HG03342 (cell line): Measurements from ENCODE around the gene MAP3K7CL.
"Not testable (repeated sequence)": the region's sequence is repeated elsewhere in the genome, so short reads cannot be mapped to it uniquely, and the experiment has no call there.

Experiments
- ATAC-seq: cut with Tn5 transposase; IDR thresholded peaks from one replicate; pipeline ENCODE4 v1.9.1; 2021; ENCODE audit warnings: mild to moderate bottlenecking, moderate library complexity; ENCODE audit not compliant: unreplicated experiment

Gene MAP3K7CL

GRCh38 chr21:29133241-29133640 is 2.8 kb downstream of the MAP3K7CL start:
- no peak for ATAC-seq

GRCh38 chr21:29133796-29134195 is 3.4 kb downstream of the MAP3K7CL start:
- ATAC-seq = no peak

- ATAC-seq = no peak
These were observed 5.0 kb downstream of the MAP3K7CL start for GRCh38 chr21:29135481-29135880.

DNA sequence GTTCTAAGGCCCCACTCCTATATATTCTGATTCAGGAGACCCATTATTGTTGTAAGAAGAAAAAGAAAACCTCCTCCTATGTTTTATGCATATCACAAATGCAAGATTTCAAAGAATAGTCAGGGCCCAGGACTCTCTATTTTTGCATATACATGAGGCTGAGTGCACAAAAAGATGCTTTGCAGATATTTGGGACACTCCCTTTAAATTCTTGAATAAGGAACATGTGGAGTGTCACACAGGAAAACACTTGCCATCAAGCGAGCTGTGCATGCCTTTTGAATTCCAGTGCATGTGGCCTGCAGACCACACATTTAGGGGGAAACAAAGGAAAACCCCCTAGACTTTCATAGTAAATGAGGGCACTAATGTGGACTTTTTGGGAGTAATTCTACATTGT is 5.6 kb downstream of the MAP3K7CL start:
- ATAC-seq = no peak

DNA sequence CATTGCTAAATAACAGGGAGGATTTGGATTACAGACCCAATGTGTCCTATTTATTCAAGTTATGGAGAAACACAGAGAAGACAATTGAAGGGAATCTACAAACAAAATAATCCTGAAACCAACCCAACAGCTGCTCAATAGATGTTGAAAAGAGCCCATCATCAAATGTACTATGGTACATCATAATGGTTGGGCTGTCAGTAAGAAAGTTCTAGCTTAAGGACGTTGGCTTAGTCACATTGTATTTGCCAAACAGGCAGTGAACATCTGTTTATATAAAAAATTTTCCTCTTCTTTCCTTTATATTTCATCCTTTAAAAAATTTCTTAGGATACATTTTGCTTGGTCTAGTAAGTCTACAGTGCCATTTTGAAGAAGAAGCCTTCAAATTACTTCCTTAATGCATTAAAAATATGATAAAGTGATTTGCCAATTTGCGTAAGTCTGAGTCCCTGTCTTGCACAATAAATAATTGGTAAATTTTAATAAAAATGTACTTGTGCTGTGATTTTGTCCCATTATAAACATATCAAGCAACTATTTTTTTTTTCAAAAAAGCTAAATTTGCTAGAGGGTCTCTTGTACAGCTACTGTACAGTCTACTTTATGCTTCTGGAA is 14.4 kb downstream of the MAP3K7CL start:
- no peak for ATAC-seq

DNA sequence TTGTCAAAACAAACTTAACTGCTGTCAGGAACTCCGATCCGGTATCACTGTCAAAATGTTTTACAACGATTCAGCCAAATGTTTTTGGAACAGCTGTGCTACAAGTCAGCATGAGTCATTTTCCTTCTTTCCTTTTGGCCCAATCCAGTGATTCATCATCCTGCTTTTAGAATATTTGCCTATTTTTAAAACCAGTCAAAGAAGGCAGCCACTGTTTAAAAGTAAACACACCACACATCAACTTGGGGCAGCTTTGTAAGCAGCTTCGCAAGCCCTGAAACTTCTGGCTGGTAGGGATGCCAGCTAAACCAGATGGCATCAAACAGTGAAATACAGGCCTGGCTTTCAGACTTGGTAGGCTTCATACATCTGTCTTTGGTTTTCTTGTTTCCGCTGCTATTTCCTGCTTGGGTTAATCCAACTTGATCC is 14.9 kb downstream of the MAP3K7CL start:
- no peak for ATAC-seq

GRCh38 chr21:29145852-29146453 is 15.5 kb downstream of the MAP3K7CL start:
- ATAC-seq = no peak

DNA sequence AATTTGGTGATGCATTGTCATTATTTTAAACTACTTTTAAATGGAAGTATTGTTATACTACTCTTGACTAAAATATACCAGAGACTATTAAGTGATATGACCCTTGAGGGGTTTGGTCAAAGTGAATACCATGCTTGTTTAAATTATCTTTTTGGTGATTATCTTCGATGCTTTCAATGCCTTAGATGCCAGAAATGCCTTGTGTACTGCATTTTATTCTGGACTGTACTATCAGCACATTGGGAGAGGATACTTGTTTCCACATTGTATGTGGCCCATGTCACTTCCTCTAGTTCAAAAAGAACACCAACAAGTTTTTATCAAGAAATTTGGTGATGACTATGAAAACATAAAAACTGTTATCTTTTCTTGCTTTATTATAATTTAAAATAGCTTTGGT is 16.3 kb downstream of the MAP3K7CL start:
- ATAC-seq = no peak

DNA sequence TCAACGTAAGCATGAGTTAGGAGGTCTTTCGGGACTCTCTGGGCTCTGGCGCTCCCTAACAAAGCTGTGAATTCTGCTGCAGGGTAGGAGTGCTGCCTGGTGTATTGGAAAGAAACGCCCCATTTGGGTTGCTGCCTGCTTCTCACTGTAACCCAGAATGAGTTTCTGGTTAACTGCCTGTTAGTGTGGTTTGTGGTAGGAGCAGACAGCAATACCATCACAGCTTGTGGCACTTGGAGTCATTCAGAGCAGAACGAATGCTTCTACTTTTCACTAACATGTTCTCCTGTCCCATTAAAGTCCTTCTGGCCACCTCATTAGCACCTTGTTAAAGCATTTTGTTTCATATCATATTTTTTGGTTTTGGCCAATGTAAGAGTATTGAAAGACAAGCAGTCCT is 18.1 kb downstream of the MAP3K7CL start:
- ATAC-seq = peak; percentile 55

GRCh38 chr21:29149808-29150425 is 19.5 kb downstream of the MAP3K7CL start:
- no peak for ATAC-seq

GRCh38 chr21:29151931-29152330 is 21.5 kb downstream of the MAP3K7CL start:
- no peak for ATAC-seq

DNA sequence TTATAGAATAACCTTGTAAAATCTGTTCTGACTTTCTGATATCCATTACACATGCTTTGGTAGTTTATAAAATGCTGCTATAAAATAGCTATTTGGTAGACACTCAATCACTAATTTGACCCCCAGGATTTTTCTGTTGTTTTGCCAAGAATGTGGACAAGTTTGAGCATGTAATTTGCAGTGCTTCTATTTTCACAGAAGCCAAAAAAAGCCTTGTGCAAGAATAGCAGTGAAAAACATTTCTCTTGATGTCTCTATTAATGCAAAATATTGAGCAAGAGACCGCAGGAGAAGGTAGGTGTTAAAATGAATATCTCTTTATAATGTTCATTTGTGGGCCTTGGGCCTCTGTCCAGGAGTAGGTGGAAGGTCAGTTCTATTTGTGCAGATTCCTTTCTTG is 22.5 kb downstream of the MAP3K7CL start:
- ATAC-seq = no peak

GRCh38 chr21:29154270-29154669 is 23.8 kb downstream of the MAP3K7CL start:
- ATAC-seq = no peak

GRCh38 chr21:29155118-29155932 is 24.9 kb downstream of the MAP3K7CL start:
- ATAC-seq = no peak

DNA sequence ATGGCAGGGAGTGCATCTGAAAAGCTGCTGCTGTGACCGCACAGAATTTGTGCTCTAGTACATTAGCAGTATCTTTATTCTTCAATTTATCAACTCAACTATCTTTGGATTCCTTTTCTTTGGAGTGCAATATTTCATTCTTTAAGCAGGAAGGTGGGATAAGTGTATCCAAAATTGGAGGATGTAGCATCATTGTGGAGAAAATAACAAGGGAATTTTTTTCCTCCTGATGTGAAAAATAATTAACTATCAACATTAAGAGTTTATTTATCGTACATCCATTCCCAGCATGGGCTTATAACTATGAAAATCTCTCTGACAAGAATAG is 25.5 kb downstream of the MAP3K7CL start:
- ATAC-seq = no peak

DNA sequence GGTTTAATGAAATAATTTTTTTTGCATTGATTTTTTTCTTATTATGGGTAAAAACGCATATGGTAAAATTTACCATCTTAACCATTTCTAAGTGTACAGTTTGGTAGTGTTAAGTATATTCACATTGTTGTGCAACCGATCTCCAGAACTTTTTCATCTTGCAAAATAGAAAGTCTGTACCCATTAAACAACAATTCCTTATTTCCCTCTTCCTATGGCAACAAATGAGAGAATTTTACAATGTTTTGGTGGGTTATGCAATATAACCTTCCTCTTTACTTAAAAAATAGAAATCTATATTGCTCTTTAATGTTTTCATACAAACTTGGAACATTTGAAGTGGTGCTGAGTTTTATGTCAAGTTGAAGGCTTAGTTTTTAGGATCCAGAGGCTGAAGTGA is 26.6 kb downstream of the MAP3K7CL start:
- no peak for ATAC-seq

- ATAC-seq = no peak
These were observed 29.4 kb downstream of the MAP3K7CL start for GRCh38 chr21:29159842-29160241.

- not testable (repeated sequence) for ATAC-seq
These were observed 32.4 kb downstream of the MAP3K7CL start for GRCh38 chr21:29162825-29163224.

GRCh38 chr21:29163341-29164115 is 33.1 kb downstream of the MAP3K7CL start:
- no peak for ATAC-seq

- ATAC-seq = no peak
These were observed 34.0 kb downstream of the MAP3K7CL start for GRCh38 chr21:29164323-29164942.

DNA sequence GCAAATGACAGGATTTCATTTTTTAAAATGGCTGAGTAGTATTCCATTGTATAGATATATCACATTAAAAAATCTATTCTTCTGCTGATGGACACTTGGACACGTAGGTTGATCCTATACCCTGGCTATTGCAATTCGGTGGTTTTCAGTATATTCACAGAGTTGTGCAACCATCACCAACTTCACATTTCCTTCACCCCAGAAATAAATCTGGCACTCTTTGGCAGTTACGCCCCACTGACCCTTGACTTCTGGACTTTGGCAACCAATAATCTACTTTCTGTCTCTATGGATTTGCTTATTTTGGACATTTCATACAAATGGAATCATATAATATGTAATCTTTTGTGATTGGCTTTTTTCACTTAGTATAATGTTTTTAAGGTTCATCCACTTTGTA is 35.9 kb downstream of the MAP3K7CL start:
- ATAC-seq = no peak
